DMS153 treated with DMSO at 0.1 percent for 48 hours (cell line): ENCODE data around the gene FCSK.

Experiments
- DNase-seq: peaks from one replicate; lab custom pipeline; 2025; ENCODE audit not compliant: unreplicated experiment; lab: John Stamatoyannopoulos, UW

FCSK gene

GRCh38 chr16:70476272-70477020 lies 22.1 kb downstream of the FCSK start:
- DNase-seq: no peak

DNA sequence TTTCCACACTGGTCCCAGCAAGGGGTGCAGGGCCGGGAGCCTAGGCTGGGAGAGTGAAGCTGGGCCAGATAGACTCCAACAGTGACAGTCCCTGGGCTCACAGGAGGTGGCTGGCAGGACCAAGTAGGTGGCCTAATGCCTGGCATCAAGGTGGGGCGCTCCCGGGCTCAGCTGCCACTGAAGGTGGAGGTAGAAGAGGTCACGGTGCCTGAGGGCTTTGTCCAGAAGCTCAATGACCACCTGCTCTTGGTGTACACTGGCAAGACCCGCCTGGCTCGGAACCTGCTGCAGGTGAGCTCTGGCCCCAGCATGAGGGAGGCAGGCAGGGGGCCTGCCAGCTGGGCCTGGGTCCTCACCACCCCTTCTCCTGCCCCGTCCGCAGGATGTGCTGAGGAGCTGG lies 23.8 kb downstream of the FCSK start:
- no peak for DNase-seq

DNA sequence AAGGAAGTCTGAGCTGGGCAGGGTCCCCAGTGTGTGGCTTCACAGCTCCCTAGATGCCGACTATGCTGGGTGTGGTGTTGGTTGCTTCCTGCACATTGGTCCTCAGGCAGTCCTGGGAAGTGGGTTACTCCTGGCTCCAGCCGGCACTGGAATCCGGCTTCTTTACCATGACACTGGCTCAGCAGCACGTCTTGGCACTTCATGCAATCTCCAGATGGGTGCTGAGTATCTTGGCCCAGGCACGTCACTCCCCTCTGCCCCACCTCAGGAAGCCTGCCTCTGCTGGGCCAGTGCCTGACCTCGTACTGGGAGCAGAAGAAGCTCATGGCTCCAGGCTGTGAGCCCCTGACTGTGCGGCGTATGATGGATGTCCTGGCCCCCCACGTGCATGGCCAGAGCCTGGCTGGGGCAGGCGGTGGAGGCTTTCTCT lies 24.5 kb downstream of the FCSK start:
- DNase-seq: no peak

GRCh38 chr16:70480127-70481105 lies 26.0 kb downstream of the FCSK start:
- no peak for DNase-seq

DNA sequence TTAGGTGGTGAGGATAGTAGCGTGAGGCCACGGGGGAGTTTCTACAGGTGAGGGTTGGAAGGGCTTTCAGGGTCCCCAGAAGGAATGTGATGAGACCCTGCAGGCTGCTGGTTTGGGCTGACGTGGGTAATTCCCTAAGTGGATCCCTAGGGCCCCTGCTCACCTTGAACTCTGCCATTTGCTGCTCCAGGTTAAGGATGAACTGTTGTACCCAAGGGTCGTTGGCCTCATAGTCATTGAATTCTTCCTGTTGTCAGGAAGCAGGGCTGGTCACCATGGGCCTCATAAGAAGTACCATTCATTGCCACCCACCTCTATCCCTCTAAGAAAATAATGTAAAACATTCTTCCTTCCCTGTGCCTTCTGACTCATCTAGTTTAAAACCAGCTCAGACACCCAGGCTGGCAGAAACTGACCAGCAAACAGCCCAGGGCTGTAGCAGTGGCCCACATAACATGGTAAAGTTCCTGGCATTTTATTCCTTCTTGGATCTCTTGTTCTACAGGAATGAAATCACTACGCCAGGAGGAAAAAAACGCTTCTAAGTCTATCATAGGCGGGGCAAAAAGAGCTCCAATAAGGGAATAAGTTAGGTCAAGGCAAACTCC lies 27.6 kb downstream of the FCSK start:
- no peak for DNase-seq

- no peak for DNase-seq
Observed at GRCh38 chr16:70482624-70483023, 28.2 kb downstream of the FCSK start.

GRCh38 chr16:70483426-70483825 lies 29.0 kb downstream of the FCSK start:
- DNase-seq: no peak

GRCh38 chr16:70484867-70485266 lies 30.5 kb downstream of the FCSK start:
- no peak for DNase-seq

GRCh38 chr16:70490261-70490660 lies 35.9 kb downstream of the FCSK start:
- no peak for DNase-seq

DNA sequence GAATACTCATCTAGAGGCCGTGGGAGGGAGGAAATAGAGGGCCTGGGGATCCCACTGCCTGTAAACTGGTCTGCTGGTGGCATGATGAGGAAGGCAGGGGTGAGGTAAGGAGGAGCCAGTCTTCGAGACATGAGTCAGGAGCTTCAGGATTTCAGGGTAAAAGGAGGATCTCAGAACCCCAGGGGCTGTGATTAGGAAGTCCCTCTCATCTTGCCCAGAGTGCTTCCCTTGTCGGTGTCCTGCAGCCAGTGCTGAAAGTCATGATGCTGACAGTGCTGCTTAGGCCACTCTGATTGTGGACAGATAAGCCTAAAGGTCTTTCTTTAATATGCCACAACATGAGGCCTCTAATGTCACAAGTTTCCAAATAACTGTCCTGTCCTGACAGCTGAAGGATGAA lies 39.4 kb downstream of the FCSK start:
- no peak for DNase-seq

DNA sequence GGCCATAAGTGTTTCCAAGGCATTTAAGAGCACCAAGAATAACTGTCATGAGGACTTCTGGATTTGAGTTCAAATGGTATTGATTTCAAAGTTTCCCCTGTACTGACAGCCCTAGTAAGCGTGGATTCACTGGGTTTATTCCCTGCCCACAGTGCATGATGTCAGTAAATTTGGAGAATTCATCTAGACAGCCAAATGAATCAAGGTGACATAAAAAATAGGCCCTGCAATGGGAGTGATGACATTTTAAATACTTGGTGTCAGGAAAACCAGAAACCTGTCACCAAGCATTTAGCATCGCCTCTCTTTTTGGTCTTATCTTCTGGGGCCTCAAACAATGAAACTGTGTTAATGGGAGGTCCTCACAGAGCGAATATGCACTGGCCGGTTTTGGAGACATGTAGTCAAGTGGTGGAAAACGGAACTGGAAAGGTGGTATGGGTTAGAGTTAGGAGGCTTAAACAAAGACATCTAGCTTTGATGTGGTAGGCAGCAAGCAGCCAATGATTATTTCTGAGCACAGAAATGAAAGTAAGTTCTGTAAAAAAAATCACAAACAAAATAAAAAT lies 39.9 kb downstream of the FCSK start:
- DNase-seq: no peak

GRCh38 chr16:70494777-70495176 lies 40.4 kb downstream of the FCSK start:
- DNase-seq: no peak

GRCh38 chr16:70495425-70496182 lies 41.2 kb downstream of the FCSK start:
- no peak for DNase-seq

- DNase-seq: no peak
Observed at GRCh38 chr16:70496513-70496912, 42.1 kb downstream of the FCSK start.

DNA sequence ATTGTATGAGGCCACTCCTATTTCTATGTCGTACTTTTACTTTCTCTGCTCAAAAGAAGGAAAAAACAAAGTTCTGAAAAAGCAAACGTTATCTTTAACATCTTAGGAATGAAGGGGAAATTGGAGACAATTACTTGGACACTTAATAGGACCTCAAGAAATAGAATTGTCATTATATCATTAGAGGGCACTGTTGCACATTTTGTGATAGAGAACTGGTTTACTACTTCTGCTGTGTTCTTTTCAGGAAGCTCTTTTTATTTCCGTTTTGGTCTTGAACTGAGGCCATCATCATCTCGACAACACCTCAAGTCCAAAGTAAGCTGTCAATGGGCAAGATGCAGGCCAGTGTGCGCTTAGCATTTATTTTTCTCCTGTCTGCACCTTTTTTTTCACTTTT lies 54.4 kb downstream of the FCSK start:
- DNase-seq: no peak

DNA sequence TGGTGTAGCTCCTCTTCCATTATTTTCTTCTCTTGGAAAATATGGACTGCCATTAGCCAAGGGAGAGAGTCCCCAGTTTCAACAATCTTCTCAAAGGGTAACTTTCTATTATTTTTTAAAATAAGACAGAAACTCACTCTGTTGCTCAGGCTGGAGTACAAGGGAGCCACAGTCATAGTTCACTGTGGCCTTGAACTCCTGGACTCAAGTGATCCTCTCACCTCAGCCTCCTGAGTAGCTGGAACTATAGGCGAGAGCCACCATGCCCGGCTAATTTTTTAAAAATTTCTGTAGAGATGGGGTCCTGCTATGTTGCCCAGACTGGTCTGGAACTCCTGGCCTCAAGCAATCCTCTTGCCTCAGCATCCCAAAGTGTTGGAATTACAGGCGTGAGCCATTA lies 55.8 kb downstream of the FCSK start:
- DNase-seq: no peak

DNA sequence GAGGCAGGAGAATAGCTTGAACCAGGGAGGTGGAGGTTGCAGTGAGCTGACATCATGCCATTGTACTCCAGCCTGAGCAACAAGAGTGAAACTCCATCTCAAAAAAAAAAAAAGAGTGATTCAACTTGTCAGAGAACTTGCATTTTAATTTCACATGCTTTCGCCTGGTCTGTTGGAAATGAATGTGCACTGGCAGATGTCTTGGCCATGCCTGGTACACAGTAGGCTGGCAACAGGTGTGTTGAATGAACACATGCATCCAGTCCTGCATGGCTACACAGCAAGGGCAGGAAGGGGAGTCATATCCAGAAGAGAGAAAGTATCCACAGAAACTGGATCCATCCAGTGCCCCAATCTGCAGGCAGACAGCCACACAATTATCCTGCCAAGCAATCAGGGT lies 57.4 kb downstream of the FCSK start:
- DNase-seq: no peak

DNA sequence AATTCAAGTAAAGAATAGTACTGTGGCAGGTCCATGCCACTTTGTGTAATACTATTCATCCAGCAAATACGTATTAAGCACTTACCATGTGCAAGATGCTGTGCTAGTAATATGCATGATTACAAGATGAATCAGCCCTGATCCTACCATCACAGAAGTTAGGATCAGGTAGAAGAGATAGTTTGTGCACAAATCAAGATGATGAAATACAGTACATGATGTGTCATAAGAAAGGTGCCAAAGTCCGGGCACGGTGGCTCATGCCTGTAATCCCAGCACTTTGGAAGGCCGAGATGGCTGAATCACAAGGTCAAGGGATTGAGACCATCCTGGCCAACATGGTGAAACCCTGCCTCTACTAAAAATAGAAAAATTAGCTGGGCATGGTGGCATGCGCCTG lies 58.1 kb downstream of the FCSK start:
- no peak for DNase-seq

DNA sequence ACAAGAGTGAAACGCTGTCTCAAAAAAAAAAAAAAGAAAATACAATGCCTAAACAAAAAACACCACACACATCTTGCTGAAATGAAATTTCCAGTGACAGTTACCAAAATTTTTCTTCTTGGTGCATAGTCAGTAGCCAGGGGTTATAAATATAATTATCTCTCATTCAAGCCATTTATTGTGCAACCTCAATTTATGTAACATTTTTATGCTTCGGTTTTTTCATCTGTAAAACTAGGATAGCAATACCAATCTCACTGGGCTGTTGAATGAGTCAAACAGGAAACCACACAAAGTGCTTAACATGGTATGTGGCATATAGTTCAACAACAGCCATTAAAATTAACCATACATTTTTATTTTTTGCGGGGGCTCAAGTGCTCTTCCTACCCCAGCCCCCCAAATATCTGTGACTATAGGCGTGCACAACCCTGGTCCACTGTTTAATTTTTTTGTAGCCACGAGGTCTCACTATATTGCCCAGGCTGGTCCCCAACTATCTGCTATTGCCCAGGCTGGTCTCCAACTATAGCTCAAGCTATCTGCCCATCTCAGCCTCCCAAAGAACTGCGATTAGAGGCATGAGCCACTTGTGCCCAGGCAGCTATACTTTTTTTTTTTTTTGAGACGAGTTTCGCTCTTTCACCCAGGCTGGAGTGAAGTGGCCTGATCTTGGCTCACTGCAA lies 66.4 kb downstream of the FCSK start:
- no peak for DNase-seq
